Fibroblast of villous mesenchyme (primary cell): ENCODE measurements around the gene PRR14. TPM values are rescaled to one million over a fixed set of nuclear protein-coding genes. Genes with fewer than 3 reads are reported as not detected.
"Not testable (repeated sequence)": the region's sequence is repeated elsewhere in the genome, so short reads cannot be mapped to it uniquely, and the experiment has no call there.

ENCODE experiments used
- DNase-seq: peaks from one replicate; pipeline ENCODE4 v3.0.0-alpha.2; 2010; ENCODE audit warnings: low read depth
- H3K4me3 ChIP-seq: 2 replicates; pipeline ENCODE4 v1.5.1; 2011; ENCODE audit warnings: low read depth, mild to moderate bottlenecking, low read length
- total RNA-seq: library from RNA; depleted of rRNA; stranded (reverse); fragments of >200 nt; gene quantifications from 2 replicates; pipeline ENCODE4 v1.2.3, GENCODE V29; 2012
- TF ChIP-seq, protein P1 (sequence below): IDR thresholded peaks from 2 replicates; pipeline ENCODE4 v1.5.1; 2012; ENCODE audit warnings: low read depth, mild to moderate bottlenecking, low read length; ENCODE audit not compliant: insufficient read depth

The PRR14 gene
- total RNA-seq, 1 donor, result 5.6 TPM

DNA sequence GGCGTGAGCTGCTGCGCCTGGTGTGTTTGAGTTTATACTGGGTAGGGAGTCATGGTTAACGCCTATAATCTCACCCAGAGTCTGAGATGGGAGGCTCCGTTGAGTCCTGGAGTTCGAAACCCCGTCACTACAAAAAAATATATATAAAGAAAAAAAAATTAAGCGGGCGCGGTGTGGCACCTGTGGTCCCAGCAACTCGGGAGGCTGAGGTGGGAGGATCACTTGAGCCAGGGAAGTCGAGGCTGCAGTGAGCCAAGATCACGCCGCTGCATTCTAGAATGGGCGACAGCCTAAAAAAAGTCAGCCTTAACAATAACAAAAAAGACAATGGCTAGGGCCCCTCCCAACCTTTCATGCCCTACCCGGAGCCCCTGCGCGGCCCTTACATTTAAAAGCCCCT lies 17.2 kb upstream of the PRR14 start:
- peak overlapping the region; percentile 83 for H3K4me3 ChIP-seq
- TF ChIP-seq, protein P1, sequence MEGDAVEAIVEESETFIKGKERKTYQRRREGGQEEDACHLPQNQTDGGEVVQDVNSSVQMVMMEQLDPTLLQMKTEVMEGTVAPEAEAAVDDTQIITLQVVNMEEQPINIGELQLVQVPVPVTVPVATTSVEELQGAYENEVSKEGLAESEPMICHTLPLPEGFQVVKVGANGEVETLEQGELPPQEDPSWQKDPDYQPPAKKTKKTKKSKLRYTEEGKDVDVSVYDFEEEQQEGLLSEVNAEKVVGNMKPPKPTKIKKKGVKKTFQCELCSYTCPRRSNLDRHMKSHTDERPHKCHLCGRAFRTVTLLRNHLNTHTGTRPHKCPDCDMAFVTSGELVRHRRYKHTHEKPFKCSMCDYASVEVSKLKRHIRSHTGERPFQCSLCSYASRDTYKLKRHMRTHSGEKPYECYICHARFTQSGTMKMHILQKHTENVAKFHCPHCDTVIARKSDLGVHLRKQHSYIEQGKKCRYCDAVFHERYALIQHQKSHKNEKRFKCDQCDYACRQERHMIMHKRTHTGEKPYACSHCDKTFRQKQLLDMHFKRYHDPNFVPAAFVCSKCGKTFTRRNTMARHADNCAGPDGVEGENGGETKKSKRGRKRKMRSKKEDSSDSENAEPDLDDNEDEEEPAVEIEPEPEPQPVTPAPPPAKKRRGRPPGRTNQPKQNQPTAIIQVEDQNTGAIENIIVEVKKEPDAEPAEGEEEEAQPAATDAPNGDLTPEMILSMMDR, result no peak
- no peak for DNase-seq

DNA sequence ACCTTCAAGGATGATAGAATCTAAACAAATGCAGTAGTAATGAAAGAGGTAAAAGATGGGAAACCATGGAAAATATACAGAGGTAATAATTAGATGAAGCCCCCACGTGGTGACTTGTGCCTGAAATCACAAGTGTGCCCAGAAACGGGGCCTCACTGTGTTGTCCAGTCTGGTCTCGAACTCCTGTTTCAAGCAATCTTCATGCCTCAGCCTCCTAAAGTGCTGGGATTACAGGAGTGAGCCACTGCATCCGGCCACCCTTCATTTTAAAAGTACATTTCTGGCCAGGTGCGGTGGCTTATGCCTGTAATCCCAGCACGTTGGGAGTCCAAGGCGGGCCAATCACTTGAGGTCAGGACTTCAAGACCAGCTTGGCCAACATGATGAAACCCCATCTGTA lies 14.2 kb upstream of the PRR14 start:
- no peak overlapping the region for H3K4me3 ChIP-seq
- no peak for DNase-seq
- TF ChIP-seq, protein P1, result no peak

DNA sequence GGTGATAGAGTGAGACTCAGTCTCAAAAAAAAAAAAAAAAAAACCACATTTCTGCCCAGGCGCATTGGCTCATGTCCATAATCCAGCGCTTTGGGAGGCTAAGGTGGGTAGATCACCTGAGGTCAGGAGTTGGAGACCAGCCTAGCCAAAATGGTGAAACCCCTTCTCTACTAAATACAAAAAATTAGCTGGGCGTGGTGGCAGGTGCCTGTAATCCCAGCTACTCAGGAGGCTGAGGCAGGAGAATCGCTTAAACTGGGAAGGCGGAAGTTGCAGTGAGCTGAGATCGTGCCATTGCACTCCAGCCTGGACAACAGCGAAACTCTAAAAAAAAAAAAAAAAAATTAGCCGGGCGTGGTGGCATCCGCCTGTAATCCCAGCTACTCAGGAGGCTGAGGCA lies 13.6 kb upstream of the PRR14 start:
- H3K4me3 ChIP-seq, result not testable (repeated sequence)

DNA sequence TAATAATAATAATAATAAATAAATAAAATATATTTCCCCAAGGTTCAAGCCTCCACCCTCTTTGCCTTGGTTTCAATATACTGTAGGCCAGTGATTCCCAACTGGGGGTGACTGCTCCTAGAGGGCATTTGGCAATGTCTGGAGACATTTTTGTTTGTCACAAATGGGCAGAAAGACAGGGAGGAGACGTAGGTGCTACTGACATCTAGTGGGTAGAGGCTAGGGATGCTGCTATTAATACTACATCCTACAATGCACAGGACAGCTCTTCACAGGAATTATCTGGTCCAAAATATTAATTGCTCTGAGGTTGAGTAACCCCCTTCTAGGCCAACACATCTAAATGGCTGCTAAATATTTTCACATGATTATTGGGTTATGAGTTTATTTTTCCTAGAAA lies 12.8 kb upstream of the PRR14 start:
- TF ChIP-seq, protein P1, result peak; percentile 58
- no peak overlapping the region for H3K4me3 ChIP-seq
- DNase-seq, result peak; percentile 53

More for the DNA sequence above, 13.6 kb upstream of the PRR14 start:
- DNase-seq, result not testable (repeated sequence)

DNA sequence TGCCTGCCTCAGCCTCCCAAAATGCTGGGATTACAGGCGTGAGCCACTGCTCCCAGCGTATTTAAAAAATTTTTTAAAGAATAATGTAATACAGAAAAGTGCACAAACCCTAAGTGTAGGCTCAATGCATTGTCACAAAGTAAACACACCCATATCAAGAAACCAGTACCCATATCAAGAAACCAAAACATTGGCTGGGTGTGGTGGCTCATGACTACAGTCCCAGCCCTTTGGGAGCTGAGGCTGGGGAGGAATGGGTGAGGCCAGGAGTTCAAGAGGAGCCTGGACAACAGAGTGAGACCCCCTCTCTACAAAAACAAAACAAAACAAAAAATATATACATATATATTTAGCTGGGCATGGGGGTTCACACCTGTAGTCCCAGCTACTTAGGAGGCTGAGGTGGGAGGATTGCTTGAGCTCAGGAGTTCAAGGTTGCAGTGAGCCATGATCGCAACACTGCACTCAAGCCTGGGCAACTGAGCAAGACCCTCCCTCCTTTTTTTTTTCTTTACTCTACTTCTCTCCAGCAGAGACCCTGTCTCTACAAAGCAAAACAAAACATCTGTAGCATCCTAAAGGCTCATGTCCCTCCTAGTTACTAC lies 9.3 kb upstream of the PRR14 start:
- DNase-seq, result no peak
- TF ChIP-seq, protein P1, result no peak
- no peak overlapping the region for H3K4me3 ChIP-seq

DNA sequence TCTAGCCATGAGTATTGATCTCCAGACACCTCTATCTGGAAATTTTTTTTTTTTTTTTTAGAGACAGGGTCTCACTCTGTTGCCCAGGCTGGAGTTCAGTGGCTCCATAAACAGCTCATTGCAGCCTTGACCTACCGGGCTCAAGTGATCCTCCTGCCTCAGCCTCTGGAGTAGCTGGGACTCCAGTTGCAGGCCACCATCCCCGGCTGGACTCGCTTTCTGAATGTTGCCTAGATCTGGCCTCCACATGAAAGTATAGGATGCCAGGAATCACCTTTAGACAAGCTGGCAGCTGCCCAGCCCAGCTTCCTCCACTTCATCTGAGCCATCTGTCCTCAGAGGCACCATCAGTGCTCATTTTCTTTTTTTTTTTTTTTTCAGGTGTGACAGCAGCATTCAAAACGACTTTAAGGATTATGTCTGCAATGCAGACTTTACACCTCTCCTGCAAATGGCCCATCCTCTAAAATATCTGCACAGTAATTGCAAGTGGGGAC lies 6.4 kb upstream of the PRR14 start:
- no peak overlapping the region for H3K4me3 ChIP-seq
- no peak for DNase-seq
- TF ChIP-seq, protein P1, result no peak

DNA sequence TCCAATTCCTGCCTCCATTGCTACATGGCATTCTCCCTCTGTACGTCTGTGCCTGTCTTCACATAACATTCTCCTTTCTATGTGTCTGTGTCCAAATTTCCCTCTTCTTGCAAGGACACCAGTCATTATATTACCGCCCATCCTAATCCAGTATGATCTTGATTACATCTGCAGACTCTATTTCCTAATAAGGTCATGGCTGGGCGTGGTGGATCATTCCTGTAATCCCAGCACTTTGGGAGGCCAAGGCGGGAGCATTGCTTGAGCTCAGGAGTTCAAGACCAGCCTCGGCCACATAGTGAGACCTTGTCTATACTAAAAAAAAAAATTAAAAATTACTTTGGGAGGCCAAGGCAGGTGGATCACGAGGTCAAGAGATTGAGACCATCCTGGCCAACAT lies 5.0 kb upstream of the PRR14 start:
- DNase-seq, result no peak
- H3K4me3 ChIP-seq, result no peak overlapping the region
- TF ChIP-seq, protein P1, result no peak

DNA sequence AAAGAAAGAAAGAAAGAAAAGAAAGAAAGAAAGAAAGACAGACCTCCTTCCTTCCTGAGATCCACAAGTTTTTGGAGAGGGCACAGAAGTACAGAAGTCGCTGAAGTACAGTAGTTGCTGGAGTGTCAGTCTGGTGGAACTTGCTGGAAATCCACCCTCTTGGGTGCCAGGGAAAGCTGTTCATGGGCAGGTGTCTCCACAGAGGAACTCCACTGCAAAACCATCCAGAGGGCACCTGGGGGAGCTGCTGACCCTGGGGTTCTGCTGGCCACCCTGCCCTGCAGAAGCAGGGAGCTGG lies 3.5 kb upstream of the PRR14 start:
- DNase-seq, result no peak
- TF ChIP-seq, protein P1, result no peak
- no peak overlapping the region for H3K4me3 ChIP-seq
